ENCODE data around the gene TMX2.

DNA sequence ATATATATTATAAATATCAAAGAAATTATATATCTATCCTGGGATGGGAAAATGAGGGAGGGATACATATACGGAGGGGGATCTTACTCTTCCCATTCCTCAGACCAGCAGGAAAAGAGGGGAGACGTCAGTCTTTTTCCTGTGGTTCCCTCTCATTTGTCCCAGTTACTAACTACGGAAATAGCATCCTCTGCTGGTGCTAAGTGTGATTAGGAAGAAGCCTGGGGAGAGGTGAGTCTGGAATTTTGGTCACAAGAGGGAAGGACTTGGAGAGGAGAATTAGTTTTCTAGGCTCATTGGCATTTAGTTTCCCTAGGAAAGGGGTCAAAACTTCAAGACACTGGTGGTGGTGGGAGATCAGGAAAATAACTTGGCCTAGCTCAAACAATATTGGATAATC lies 12.0 kb upstream of the TMX2 start:
- TF ChIP-seq CTCF (IDR thresholded peaks at IDR 0.05) = no peak
- no peak for TF ChIP-seq POLR2AphosphoS5 (IDR thresholded peaks at IDR 0.05; ENCODE audit: low read depth, low read length)
